ENCODE data around the gene LAMB4. TPM values are rescaled to one million over a fixed set of nuclear protein-coding genes. Genes with fewer than 3 reads are reported as not detected.

Gene LAMB4
- polyA plus RNA-seq, 1 donor, result 0.46 TPM

DNA sequence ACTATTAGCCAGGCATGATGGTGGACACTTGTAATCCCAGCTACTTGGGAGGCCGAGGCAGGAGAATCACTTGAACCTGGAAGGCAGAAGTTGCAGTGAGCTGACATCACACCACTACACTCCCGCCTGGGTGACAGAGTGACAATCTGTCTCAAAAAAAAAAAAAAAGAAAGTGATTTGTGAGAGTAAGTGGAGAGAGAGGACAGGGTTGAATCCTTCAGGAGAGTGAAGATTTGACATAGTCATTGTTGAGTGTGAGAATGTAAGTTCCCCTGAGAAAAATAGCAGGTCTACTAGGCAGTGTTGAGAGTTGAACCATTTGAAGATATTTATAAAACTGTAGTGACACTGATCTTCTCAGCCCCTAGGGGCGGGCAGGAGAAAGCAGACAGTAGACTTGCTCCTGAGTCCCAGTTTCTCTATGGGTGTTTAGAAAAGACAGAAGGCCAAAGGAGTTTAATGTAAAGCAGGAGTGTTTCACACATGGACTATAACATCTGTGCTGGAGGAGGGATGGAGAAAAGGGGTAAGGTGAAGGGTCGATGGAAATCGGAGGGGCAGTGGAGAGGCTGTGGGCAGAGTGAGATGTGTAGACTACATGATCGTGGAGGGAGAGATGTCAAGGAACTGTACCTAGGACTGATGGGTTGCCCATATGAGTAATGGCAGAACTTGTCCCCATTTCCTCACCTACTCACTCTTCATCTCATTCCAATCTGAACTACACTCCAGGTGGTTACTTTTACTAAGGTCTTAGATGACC, 13.7 kb upstream of the LAMB4 start:
- no peak for DNase-seq (ENCODE audit: low read depth)

DNA sequence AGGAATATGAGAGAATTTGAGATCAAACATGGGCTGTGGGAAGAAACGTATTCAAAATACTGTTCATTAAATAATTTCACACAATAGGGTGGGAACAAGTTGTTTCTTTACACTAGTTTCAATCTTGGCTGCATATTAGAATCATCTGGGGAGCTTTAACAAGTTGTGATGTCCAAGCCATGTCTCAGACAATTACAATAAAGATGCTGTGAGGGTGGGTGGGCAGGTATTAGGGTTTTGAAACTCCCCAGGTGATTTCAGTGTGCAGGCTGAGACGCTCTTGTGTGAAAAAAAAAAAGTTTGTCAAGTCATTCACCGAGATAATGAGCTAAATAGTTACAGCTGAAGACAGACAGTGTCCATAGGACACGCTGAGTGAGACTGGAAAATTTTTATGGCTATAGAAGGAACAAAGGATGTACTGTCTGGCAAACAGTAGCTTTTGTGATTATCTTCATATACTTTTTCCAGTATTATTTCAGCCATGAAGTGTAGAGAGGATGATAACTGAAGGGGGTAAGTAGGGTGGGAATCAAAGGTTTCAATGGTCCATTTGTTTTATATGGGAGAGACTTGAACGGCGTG, 12.6 kb upstream of the LAMB4 start:
- no peak for DNase-seq (ENCODE audit: low read depth)

DNA sequence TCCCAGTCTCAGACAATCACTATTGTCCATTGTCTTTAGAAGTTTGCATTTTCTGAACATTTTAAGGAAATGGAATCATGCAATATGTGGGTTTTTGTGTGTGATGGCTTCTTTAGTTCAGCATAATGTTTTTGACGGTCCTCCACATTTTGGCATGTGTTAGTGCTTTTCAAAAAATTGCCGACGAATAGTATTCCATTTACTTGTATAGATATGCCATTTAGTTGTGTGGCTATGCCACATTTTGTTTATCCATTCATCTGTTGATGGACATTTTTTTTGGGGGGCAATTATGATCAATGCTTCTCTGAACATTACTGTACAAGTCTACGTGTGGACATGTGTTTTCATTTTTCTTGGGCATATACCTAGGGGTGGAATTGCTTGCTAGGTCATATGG, 12.0 kb upstream of the LAMB4 start:
- DNase-seq (ENCODE audit: low read depth), result no peak

DNA sequence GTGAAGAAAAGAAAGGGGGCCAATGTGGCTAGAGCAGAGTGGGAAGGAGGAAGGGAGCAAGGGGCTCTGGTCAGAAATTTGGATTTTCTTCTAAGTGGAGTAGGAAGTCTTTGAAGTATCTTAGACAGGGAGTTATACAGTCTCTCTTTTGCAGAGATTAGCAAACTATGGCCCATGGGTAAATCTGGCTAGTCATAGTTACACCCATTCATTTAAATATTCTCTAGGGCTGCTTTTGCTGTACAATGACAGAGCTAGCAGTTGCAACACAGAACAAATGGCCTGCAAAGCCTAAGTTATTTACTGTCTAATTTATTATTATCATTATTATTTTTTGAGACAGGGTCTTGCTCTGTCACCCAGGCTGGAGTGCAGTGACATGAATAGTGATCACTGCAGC, 10.5 kb upstream of the LAMB4 start:
- DNase-seq (ENCODE audit: low read depth), result no peak

DNA sequence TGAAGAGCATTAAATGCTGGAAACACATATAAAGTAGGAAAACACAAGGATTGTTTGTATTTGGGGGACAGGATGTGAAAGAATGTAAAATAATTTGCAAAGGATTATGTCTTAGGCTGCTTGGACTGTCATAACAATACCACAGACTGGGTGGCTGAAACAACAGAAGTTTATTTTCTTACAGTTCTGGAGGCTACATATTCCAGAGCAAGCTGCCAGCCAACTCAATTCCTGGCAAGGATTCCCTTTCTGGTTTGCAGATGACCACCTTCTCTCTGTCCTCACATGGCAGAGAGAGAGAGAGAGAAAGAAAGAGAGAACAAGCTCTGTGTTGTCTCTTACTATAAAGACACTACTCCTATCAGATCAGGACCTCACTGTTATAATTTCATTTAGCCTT, 8.8 kb upstream of the LAMB4 start:
- DNase-seq (ENCODE audit: low read depth), result no peak

DNA sequence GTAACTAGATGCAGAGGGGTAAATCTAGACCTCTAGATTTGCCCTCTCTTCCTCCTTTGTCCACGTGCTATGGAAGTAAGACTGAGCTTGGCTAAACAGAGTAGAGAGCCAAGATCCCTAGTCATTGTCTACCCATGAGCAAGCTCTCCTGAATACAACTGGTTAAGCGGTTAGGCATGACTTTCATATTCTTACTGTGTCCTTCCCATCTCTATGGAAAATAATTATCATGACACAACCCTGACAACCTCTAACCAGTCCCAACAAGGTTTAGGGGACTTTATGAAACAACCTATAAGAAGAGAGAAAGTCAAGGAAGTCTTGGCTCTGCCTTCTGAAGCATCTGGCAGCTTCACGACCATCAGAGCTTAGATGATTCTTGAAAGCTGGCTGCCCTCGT, 7.8 kb upstream of the LAMB4 start:
- DNase-seq (ENCODE audit: low read depth), result no peak

DNA sequence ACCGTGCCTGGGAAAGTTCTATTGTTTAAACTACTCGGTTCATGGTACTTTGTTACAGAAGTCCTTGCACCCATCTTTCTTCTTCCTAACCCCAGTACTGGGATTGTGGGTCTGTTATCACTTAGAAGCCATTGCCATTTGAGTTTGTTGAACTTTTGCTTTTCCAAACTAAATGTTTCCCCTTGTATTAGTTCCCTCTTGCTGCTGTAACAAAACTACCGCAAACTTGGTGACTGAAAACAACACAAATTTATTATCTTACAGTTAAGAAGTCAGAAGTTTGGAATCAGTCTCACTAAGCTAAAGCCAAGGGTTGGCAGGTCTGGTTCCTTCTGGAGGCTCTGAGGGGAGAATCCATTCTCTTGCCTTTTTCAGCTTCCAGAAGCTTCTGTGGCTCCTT, 6.9 kb upstream of the LAMB4 start:
- no peak for DNase-seq (ENCODE audit: low read depth)

DNA sequence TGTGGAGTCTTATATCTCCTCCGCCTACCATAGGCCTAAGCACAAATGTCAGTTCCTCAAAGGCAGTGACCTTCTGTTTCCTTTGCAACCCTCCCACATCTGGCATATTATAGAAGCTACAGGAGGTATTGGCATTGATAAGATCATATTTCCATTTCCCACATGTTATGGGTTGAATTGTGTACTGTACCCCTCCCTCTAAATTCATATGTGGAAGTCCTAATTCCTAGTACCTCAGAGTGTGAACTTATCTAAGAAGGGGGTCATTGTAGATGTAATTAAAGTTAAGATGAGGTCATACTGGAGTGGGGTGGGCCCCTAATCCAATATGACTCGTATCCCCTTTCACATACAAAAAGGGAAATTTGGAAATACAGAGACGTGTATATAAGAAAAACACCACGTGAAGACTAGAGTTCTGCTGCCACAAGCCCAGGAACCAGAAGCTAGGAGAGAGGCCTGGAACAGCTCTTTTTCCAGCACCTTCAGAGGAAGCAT, 6.1 kb upstream of the LAMB4 start:
- no peak for DNase-seq (ENCODE audit: low read depth)

DNA sequence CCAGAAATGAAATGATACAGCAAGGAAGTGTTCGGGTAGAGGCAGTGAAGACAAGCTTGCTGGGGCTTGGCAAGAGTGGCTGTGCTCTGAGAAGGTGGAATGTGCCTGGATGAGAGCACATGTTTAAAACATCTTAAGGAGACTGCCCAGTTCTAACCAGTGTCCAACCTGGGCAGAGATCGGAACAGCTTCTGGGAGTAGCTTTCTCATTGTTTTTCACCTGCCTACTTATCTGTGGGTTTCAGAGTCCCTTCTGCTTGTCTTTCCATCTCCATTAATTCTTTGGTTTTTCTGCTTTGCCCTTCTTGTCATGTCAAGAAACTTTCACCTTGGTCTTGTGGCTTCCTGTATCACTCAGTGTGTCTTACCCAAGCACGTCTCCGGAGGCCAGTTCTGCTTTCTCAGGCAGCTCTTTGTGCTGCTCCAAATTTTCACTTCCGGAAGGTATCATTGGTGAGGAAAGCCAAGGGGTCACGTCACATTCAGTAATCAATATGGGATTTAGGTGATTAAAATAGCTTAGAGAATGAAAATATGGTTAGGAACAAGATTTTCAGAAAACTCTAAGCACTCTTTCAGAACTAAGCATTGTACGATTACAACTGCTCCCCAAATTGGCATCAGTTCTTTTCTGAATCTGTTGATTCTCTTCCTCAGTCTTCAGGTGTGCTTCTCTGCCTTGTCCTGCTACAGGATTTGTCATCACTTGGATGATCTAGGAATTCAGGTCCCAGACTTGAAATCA, 5.5 kb upstream of the LAMB4 start:
- DNase-seq (ENCODE audit: low read depth), result no peak

DNA sequence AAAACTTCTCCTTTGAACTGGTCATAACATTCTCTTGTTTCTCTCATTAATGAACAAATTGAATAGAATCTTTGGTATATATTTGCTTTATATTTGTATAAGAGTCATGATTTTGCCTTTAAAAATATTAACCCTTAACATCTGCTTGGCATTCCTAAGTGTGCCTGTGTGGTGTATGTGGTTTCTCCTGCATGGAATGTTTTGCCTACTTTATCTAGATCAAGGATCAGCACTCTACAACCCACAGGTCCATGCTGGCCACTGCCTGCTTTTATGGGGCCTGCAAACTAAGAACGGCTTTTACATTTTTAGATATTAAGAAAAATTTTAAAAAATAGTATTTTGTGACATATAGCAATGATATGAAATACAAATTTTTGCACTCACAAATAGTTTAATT, 4.3 kb upstream of the LAMB4 start:
- DNase-seq (ENCODE audit: low read depth), result no peak

DNA sequence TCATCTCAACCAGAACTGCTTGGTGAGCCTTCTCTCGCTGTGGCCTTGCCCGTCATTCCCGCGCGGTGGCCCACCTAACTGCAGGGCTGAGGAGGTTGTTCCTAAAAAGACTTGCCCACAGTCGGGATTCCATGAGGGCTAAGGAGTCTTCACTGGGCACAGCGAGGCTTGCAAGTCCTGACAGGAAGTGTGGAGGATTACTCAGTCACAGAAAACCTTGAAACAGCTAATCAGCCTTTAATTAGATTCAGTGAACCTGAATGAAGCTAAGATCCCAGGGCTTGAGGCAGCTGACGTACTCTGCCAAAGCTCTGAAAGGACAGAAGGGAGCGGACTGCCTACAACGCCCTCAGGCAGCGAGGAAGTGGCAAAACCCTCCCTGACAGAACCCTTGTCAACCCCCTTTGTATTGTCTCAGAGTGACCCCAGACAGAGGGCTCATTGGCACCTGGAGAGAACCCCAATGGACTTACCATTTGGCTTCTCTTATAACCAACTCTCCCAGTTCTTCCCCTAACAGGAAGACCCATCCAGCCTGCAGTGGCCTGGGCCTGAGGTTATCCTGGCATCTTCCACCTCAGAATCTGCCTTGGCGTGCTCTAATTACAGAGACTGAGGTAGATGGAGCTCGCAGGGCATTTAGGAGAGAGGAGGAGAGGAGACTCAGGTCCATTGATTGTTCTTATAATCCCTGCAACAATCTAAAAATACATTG, 2.5 kb upstream of the LAMB4 start:
- no peak for DNase-seq (ENCODE audit: low read depth)

DNA sequence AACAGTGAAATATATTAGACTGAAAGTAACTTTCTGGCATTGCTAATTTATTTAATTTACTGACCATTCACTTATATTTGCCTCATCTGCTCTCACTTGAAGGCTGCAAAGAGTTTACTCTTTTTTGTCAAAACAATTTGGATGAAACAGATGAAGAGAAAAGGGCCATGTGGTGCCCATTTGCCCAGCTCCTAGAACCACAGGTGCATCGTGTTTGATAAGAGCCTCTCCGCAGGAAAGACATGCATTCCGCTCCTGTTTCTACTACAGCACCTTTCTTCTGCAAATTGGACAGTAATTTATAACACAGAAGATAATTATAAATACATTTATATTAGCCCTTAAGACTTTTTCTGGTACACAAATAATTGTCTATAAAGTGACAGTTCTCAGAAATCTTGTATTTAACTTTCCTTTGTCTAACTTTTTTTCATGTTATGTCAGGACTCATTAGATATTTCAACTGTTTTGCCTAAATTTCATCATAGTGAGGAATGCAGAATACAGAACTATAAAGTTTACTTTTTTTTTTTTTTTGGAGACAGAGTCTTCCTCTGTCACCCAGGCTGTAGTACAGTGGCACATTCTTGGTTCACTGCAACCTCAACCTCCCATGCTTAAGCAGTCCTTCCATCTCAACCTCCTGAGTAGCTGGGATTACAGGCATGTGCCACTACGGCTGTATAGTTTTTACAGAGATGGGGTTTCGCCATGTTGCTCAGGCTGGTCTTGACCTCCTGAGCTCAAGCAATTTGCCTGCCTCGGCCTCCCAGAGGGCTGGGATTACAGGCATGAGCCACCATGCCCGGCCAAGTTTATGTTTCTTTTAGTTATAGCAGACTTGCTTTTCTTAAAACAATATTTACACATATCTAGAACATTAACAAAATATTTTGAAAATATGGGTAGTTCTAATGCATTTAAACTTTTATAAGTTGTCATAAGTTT, 869 bp downstream of the LAMB4 start:
- no peak for DNase-seq (ENCODE audit: low read depth)

DNA sequence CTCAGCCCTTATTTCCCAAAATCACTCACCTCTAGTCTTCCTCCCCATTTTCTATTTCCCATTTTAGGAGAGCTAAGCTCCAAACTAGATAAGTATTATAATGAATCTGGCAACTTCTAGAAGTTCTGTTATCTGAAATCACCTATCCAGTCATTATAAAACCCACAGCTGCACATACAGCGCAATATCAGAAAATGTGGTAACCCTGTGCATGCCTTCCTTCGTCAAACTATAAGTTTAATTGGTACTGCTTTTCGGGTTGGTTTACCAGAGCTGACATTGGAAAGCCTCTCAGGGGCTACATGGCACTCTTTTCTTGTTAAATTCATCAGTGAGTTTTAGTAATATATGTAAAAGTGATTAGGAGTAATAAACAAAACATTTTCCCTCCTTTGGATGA, 1.6 kb downstream of the LAMB4 start:
- DNase-seq (ENCODE audit: low read depth), result no peak

DNA sequence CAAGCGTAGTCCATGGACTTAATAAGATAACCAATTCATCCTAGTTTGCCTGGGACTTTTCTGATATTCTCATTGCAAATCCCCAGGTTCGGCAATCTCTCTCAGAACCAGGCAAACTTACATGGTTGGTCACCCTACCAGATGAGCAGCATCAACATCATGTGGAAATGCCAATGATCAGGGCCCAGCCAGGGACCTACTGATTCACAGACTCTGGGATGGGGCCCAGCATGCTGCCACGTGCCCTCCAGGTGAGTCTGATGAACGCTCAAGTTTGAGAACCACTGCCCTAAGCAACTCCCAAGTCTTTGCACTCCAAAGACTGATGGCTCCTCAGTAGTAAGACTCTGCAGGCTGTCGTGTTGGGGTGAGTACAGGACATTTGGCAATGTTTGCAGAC, 2.7 kb downstream of the LAMB4 start:
- no peak for DNase-seq (ENCODE audit: low read depth)

DNA sequence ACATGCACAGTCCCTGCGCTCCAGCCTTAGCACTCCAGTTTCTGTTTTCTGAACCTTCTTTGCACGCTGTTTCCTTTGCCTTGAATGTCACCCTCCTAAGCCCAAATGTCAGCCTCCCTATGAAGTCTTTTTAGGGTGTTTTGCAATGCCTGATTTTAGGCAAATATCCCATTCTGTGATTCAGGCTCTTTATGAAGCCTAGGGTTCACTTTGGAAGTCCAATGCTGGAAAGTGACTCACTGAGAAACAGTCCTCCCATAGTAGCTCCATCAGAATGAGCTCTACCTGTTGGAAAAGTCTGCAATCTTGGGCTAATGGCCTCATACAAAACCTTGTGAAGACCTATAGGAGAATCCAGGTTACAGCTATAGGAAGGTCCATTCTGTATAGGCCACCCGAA, 5.3 kb downstream of the LAMB4 start:
- no peak for DNase-seq (ENCODE audit: low read depth)

DNA sequence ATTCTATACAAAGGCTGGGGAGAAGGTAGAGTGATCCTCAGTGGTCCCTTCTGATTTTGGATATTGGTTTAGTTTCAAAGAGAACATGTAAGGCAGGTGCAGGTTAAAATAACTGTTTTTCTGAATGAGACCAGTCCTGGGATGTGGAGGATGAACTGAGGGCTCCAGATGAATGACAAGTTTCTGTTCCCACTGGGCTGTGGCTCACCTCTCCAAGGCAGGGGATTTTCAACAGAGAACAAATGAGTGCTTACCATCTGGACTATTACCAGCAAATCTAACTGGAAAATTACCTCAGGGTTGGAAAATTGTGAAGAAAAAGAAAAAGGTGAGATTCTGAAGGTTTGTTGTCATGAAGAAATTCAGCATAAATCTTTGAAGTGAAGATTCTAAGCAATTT, 8.0 kb downstream of the LAMB4 start:
- no peak for DNase-seq (ENCODE audit: low read depth)

DNA sequence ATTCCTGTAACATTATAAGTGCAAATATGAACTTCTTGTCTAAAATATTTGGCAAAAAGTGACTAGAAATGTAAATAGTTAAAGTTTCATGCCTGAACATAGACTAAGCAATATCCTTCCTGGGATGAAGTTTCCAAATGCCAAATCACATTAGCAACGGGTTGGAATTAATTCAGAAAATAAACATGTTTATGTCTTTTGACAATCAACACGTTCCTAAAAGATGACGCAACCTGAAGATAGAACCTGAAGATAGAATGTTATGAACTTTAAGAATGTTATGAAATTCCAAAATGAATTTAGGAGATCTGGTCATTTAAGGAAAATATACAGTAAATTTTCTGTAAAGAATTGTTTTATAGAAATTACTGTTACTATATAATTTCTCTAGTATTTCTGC, 9.2 kb downstream of the LAMB4 start:
- DNase-seq (ENCODE audit: low read depth), result no peak

DNA sequence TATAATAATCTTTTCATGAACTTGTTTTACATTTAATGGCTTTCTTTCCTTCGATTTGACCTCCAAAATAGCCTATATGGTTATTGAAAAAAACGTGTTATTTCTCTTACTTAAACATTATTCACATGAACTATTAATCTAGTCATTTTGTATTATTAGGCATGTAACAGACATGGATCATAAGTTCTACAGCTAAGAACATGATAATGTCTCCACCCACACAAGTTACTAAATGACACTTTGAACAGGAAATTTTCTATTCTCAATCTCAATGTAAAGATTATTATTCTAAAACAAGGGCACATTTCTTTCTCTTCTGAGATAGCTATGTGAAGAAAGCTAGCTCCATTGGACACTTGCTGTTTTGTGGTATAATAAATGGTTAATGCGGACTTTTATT, 10.0 kb downstream of the LAMB4 start:
- DNase-seq (ENCODE audit: low read depth), result no peak

DNA sequence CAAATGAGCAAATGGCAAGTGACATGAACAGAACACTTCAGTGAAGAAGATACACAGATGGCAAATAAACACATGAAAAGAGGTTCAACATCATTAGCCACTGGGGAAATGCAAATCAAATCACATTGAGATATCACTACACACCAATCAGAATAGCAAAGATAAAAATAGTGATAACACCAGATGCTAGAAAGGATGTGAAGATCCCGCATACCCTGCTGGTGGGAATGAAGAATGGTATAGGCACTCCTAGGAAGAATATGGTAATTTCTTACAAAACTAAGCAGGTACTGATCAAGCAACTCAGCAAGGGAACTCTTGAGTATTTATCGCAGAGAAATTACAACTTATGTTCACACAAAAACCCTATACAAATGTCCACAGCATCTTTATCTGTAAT, 11.2 kb downstream of the LAMB4 start:
- no peak for DNase-seq (ENCODE audit: low read depth)

DNA sequence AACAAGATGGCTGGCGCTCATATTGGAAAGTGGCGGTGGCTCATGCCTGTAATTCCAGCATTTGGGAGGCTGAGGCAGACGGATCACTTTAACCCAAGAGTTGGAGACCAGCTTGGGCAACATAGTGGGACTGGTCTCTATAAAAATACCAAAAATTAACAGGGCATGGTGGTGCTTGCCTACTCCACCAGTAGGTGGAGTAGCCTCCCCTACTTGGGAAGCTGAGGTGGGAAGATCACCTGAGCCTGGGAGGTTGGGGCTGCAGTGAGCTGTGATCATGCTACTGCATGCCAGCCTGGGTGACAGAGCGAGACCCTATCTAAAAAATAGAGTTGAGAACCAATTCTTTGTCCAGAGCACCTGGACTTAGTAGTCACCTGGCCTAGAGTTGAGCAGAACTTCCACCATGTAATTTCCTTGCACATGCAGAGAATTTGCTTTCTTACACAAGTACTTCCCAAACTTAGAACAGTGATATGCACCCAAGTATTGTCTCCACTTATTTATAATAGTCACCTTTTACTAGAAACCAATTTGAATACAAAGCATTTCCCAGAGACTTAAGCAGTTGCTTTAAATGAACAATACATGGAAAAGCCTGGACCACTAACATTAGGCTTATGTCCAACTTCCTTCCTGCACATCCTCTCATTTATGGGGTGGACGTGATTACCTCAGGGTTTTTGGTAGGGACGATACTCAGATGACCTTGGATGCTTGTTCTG, 15.9 kb downstream of the LAMB4 start:
- DNase-seq (ENCODE audit: low read depth), result no peak

DNA sequence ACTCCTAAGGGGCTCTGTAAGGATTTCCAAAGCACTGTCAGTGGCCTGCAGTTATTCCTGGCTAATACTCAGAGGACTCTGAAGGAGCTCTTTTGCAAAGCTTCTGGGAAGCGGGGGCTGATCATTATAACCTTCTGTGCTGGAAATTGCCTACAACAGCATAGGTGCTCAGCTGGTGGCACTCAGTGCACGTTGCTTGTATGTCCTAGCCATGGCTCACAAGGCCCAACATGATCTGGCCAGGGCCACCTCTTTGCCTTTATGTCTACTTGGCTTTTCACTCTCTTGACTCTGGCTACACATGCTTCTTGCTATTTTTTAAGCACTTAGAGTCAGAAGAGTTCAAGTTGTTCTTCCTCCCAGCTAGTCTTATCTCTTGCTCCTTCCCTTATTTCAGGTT, 17.5 kb downstream of the LAMB4 start:
- no peak for DNase-seq (ENCODE audit: low read depth)

Data from forelimb muscle (tissue), 1 donor.